Glutamatergic neuron (in vitro differentiated cells): ENCODE results near the gene KIF25. TPM values are rescaled to one million over a fixed set of nuclear protein-coding genes. Genes with fewer than 3 reads are reported as not detected.

Source experiments
- DNase-seq: peaks from one replicate; pipeline ENCODE4 v3.0.0; 2022
- H3K27ac Mint-ChIP-seq: one replicate; pipeline ENCODE4 v1.8.0; 2020; ENCODE audit warnings: mild to moderate bottlenecking, mixed read lengths, inconsistent platforms; ENCODE audit not compliant: unreplicated experiment
- H3K27me3 Mint-ChIP-seq: one replicate; pipeline ENCODE4 v1.8.0; 2020; ENCODE audit warnings: mild to moderate bottlenecking, moderate library complexity, mixed read lengths, inconsistent platforms; ENCODE audit not compliant: unreplicated experiment
- H3K36me3 Mint-ChIP-seq: one replicate; pipeline ENCODE4 v1.8.0; 2020; ENCODE audit warnings: mild to moderate bottlenecking, mixed read lengths, inconsistent platforms; ENCODE audit not compliant: unreplicated experiment
- H3K4me1 Mint-ChIP-seq: one replicate; pipeline ENCODE4 v1.8.0; 2020; ENCODE audit warnings: mild to moderate bottlenecking, low read depth, mixed read lengths, inconsistent platforms; ENCODE audit not compliant: unreplicated experiment
- H3K4me3 Mint-ChIP-seq: one replicate; pipeline ENCODE4 v1.8.0; 2020; ENCODE audit warnings: mild to moderate bottlenecking, mixed read lengths, inconsistent platforms; ENCODE audit not compliant: unreplicated experiment
- H3K9me3 Mint-ChIP-seq: one replicate; pipeline ENCODE4 v1.8.0; 2020; ENCODE audit warnings: mild to moderate bottlenecking, moderate library complexity, mixed read lengths, inconsistent platforms; ENCODE audit not compliant: unreplicated experiment
- CTCF ChIP-seq: fragments of 200-600 bp; sonication (generic); IDR thresholded peaks from one replicate; pipeline ENCODE4 v1.5.0; 2021; ENCODE audit not compliant: partially characterized antibody, unreplicated experiment
- total RNA-seq: library from RNA; stranded (reverse); fragmentation: NEBNext Ultra II Directional; extraction: Animal tissue kit (Norgen Biotek cat#: 25700); gene quantifications from one replicate; pipeline ENCODE4 v1.2.1, GENCODE V29; 2021; ENCODE audit not compliant: unreplicated experiment

The KIF25 gene
- total RNA-seq, 1 donor from 2014 or later: not detected

GRCh38 chr6:168054765-168055560 is 57.5 kb downstream of the KIF25 start:
- no peak overlapping the region for H3K27ac Mint-ChIP-seq
- no peaks in the 10 kb centered on the region for H3K36me3 Mint-ChIP-seq
- no peaks in the 10 kb centered on the region for H3K27me3 Mint-ChIP-seq
- no peaks in the 10 kb centered on the region for H3K4me1 Mint-ChIP-seq
- DNase-seq: peak; percentile 27
- peaks cover 3% of the 10 kb centered on the region for H3K9me3 Mint-ChIP-seq
- H3K4me3 Mint-ChIP-seq: no peak overlapping the region
- TF ChIP-seq CTCF: no peak

GRCh38 chr6:168055696-168056489 is 58.4 kb downstream of the KIF25 start:
- Mint-ChIP-seq H3K27me3 (no peaks in the 10 kb centered on the region), H3K4me1 (no peaks in the 10 kb centered on the region), H3K27ac (no peak overlapping the region), H3K36me3 (no peaks in the 10 kb centered on the region), H3K4me3 (no peak overlapping the region), H3K9me3 (peaks cover 2% of the 10 kb centered on the region)
- no peak for DNase-seq
- TF ChIP-seq CTCF: no peak

GRCh38 chr6:168056892-168057527 is 59.5 kb downstream of the KIF25 start:
- H3K4me1 Mint-ChIP-seq: no peaks in the 10 kb centered on the region
- peaks cover 1% of the 10 kb centered on the region for H3K27me3 Mint-ChIP-seq
- no peak overlapping the region for H3K27ac Mint-ChIP-seq
- no peak overlapping the region for H3K4me3 Mint-ChIP-seq
- no peaks in the 10 kb centered on the region for H3K36me3 Mint-ChIP-seq
- H3K9me3 Mint-ChIP-seq: peaks cover 2% of the 10 kb centered on the region
- no peak for DNase-seq
- no peak for TF ChIP-seq CTCF

DNA sequence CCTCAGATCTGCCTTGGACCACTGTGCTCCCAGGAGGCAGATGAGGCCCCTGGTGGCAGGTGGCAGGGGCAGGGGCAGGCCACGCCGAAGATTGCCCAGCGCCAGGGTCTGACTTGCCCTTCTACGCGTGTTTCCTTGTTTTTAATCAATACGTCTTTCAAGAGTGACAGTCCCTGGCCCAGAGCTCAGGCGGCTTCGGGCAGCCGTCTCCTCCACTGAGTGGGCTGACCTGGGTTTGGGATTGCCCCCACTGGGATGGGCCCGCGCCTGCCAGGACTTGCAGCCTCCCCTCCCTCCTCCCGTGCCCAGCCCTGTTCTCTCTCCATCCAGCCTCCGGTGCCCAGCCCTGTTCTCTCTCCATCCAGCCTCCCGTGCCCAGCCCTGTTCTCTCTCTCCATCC is 60.4 kb downstream of the KIF25 start:
- no peak overlapping the region for H3K27ac Mint-ChIP-seq
- DNase-seq: no peak
- no peaks in the 10 kb centered on the region for H3K4me1 Mint-ChIP-seq
- peaks cover 2% of the 10 kb centered on the region for H3K9me3 Mint-ChIP-seq
- H3K27me3 Mint-ChIP-seq: peaks cover 1% of the 10 kb centered on the region
- no peak overlapping the region for H3K4me3 Mint-ChIP-seq
- TF ChIP-seq CTCF: no peak
- H3K36me3 Mint-ChIP-seq: no peaks in the 10 kb centered on the region
